Suprapubic skin (tissue), 4 donors: ENCODE results near the gene UNC5CL. TPM values are rescaled to one million over a fixed set of nuclear protein-coding genes. Genes with fewer than 3 reads are reported as not detected.
"Not testable (repeated sequence)": the region's sequence is repeated elsewhere in the genome, so short reads cannot be mapped to it uniquely, and the experiment has no call there.

ENCODE experiments used
- DNase-seq, 2 donors: peaks; one replicate each; pipeline ENCODE4 v3.0.0-alpha.2; 2019; ENCODE audit warnings: low spot score in 2 of 2
- H3K27ac ChIP-seq: fragments of 200-600 bp; sonication (generic); one replicate; pipeline ENCODE4 v1.5.1; 2019
- H3K27me3 ChIP-seq: fragments of 200-600 bp; sonication (generic); one replicate; pipeline ENCODE4 v1.5.1; 2019
- H3K36me3 ChIP-seq: fragments of 200-600 bp; sonication (generic); one replicate; pipeline ENCODE4 v1.5.1; 2019
- H3K4me1 ChIP-seq: fragments of 200-600 bp; sonication (generic); one replicate; pipeline ENCODE4 v1.5.1; 2019
- H3K4me3 ChIP-seq: fragments of 200-600 bp; sonication (generic); one replicate; pipeline ENCODE4 v1.5.1; 2019; ENCODE audit warnings: mild to moderate bottlenecking
- H3K9me3 ChIP-seq: fragments of 200-600 bp; sonication (generic); one replicate; pipeline ENCODE4 v1.5.1; 2019
- CTCF ChIP-seq, 2 donors: fragments of 200-600 bp in 1 of 2; fragments of 450-650 bp in 1 of 2; sonication (generic) in 1 of 2; IDR thresholded peaks; one replicate each; pipeline ENCODE4 v1.5.1; 2016 to 2019; ENCODE audit warnings: antibody characterized with exemption in 2 of 2, mild to moderate bottlenecking in 1 of 2, moderate library complexity in 1 of 2
- EP300 ChIP-seq: sonication (generic); formaldehyde crosslinking; IDR thresholded peaks from one replicate; pipeline ENCODE4 v1.6.1; 2017; ENCODE audit warnings: antibody characterized with exemption
- POLR2A ChIP-seq, 2 donors: fragments of 450-650 bp; IDR thresholded peaks; one replicate each; pipeline ENCODE4 v1.6.1; 2017; ENCODE audit warnings: antibody characterized with exemption in 2 of 2, mild to moderate bottlenecking in 2 of 2, moderate library complexity in 2 of 2
- POLR2AphosphoS5 ChIP-seq, 3 donors: sonication (generic); formaldehyde crosslinking; IDR thresholded peaks; one replicate each; pipeline ENCODE4 v1.6.1; 2017; ENCODE audit warnings: antibody characterized with exemption in 3 of 3
- WGBS: methylation state at CpG from one replicate; pipeline ENCODE4 v1.1.5; 2018; 5-methylcytosine and 5-hydroxymethylcytosine counted together
- total RNA-seq, 4 donors: library from RNA; depleted of rRNA; stranded (reverse); fragments of >200 nt; gene quantifications; one replicate each; pipeline ENCODE4 v1.1.0, GENCODE V29; 2016

Gene UNC5CL
- total RNA-seq, 4 donors from 2014 or later = 0.19 to 6.9 (median 1.4) TPM

GRCh38 chr6:41025966-41026530 lies 13.0 kb downstream of the UNC5CL start:
- 62% methylated on average over 3 of the region's 3 CpGs for whole genome bisulfite sequencing
- H3K27me3 ChIP-seq = no peaks in the 10 kb centered on the region
- no peak overlapping the region for H3K27ac ChIP-seq
- H3K36me3 ChIP-seq = no peaks in the 10 kb centered on the region
- DNase-seq = no peak
- TF ChIP-seq POLR2AphosphoS5 (IDR thresholded peaks at IDR 0.05) = no peak
- no peak for TF ChIP-seq EP300
- TF ChIP-seq CTCF (IDR thresholded peaks at IDR 0.05) = no peak
- no peak for TF ChIP-seq POLR2A (IDR thresholded peaks at IDR 0.05)
- H3K4me3 ChIP-seq = no peak overlapping the region
- no peaks in the 10 kb centered on the region for H3K9me3 ChIP-seq
- peaks cover 25% of the 10 kb centered on the region for H3K4me1 ChIP-seq

- Histone ChIP-seq H3K27ac (no peak overlapping the region), H3K4me1 (peaks cover 17% of the 10 kb centered on the region), H3K9me3 (no peaks in the 10 kb centered on the region), H3K4me3 (no peak overlapping the region), H3K27me3 (no peaks in the 10 kb centered on the region), H3K36me3 (no peaks in the 10 kb centered on the region)
- 94% methylated on average over 3 of the region's 3 CpGs for WGBS
- DNase-seq = no peak
- TF ChIP-seq CTCF (IDR thresholded peaks at IDR 0.05) (no peak), EP300 (no peak), POLR2A (IDR thresholded peaks at IDR 0.05) (no peak), POLR2AphosphoS5 (IDR thresholded peaks at IDR 0.05) (no peak)
Measured at GRCh38 chr6:41023114-41023513, 15.9 kb downstream of the UNC5CL start.

GRCh38 chr6:41022294-41022693 lies 16.7 kb downstream of the UNC5CL start:
- no peaks in the 10 kb centered on the region for H3K27me3 ChIP-seq
- TF ChIP-seq EP300 (no peak), POLR2AphosphoS5 (IDR thresholded peaks at IDR 0.05) (no peak), POLR2A (IDR thresholded peaks at IDR 0.05) (no peak), CTCF (IDR thresholded peaks at IDR 0.05) (no peak)
- DNase-seq = no peak
- no peaks in the 10 kb centered on the region for H3K9me3 ChIP-seq
- no peaks in the 10 kb centered on the region for H3K36me3 ChIP-seq
- H3K4me3 ChIP-seq = no peak overlapping the region
- no peak overlapping the region for H3K27ac ChIP-seq
- peaks cover 10% of the 10 kb centered on the region for H3K4me1 ChIP-seq

- H3K27ac ChIP-seq = no peak overlapping the region
- no peaks in the 10 kb centered on the region for H3K27me3 ChIP-seq
- DNase-seq = no peak
- peaks cover 7% of the 10 kb centered on the region for H3K4me1 ChIP-seq
- no peaks in the 10 kb centered on the region for H3K36me3 ChIP-seq
- 70% methylated on average over 3 of the region's 3 CpGs for WGBS
- TF ChIP-seq POLR2A (IDR thresholded peaks at IDR 0.05) (no peak), CTCF (IDR thresholded peaks at IDR 0.05) (no peak), POLR2AphosphoS5 (IDR thresholded peaks at IDR 0.05) (no peak), EP300 (no peak)
- H3K4me3 ChIP-seq = no peak overlapping the region
- H3K9me3 ChIP-seq = no peaks in the 10 kb centered on the region
Measured at GRCh38 chr6:41021832-41022231, 17.2 kb downstream of the UNC5CL start.

GRCh38 chr6:41017663-41018062 lies 21.4 kb downstream of the UNC5CL start:
- peaks cover 7% of the 10 kb centered on the region for H3K4me1 ChIP-seq
- no peak for DNase-seq
- H3K27me3 ChIP-seq = no peaks in the 10 kb centered on the region
- no peaks in the 10 kb centered on the region for H3K36me3 ChIP-seq
- no peak overlapping the region for H3K27ac ChIP-seq
- TF ChIP-seq CTCF (IDR thresholded peaks at IDR 0.05) (no peak), POLR2A (IDR thresholded peaks at IDR 0.05) (no peak), EP300 (no peak), POLR2AphosphoS5 (IDR thresholded peaks at IDR 0.05) (no peak)
- WGBS = 100% methylated on average over 1 of the region's 1 CpG
- no peak overlapping the region for H3K4me3 ChIP-seq
- H3K9me3 ChIP-seq = no peaks in the 10 kb centered on the region

- H3K9me3 ChIP-seq, H3K4me1 ChIP-seq, H3K36me3 ChIP-seq, H3K27me3 ChIP-seq, DNase-seq, H3K27ac ChIP-seq, H3K4me3 ChIP-seq: not testable (repeated sequence)
- 94% methylated on average over 5 of the region's 5 CpGs for WGBS
Measured at GRCh38 chr6:41015860-41016259, 23.2 kb downstream of the UNC5CL start.
